ENCODE measurements around the gene DARS2. TPM values are rescaled to one million over a fixed set of nuclear protein-coding genes. Genes with fewer than 3 reads are reported as not detected.

The DARS2 gene
- total RNA-seq, 1 donor from 2014 or later, result 11.5 TPM

DNA sequence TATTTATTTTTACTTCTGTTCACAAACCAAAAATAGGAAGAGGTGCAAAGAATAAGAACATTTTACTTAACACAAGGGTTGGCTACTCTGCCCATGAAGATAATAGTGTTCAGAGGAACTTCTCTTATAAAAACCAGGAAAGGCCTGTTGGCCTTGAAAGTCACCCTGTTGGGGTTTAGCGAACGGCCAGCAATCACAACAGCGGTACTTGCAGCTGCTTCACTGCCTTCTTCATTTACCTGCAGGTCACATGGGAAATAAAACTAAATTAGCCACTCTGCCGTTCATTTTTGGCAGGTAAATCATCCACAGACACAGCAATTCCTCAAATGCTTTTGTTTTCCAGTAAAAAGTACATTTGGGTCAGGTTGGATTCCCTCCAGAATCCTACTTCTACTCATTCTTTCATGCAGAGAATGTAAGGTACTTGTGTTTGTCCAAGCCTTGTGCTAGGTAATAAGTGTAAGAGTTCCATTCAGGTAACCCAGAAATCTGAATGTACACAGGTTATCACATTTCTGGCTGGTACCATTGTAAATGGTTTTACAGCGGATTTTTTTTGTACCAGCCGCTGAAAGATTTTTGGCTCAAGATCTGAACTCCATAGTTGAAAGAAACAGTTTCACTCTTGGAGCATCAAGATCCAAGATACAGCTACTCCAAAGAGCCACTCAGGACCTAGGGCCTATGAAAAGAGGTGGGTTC lies 79.5 kb downstream of the DARS2 start:
- H3K4me3 ChIP-seq (ENCODE audit: low read length in 3 of 3), result no peak overlapping the region
- no peaks in the 10 kb centered on the region for H3K27me3 ChIP-seq (ENCODE audit: control insufficient read depth in 3 of 3, insufficient read depth in 3 of 3, low read length in 3 of 3)
- no peak overlapping the region for H3K27ac ChIP-seq (ENCODE audit: low read depth, low read length)
- no peak overlapping the region for H3K9ac ChIP-seq (ENCODE audit: low read depth in 1 of 3, low read length in 3 of 3)
- peaks cover 0 to 2% (median 0%) of the 10 kb centered on the region in 3 donors for H3K36me3 ChIP-seq (ENCODE audit: control insufficient read depth in 3 of 3, insufficient read depth in 3 of 3, low read length in 3 of 3)
- no peaks in the 10 kb centered on the region for H3K9me3 ChIP-seq (ENCODE audit: control insufficient read depth in 3 of 3, low read length in 3 of 3)
- H3K4me1 ChIP-seq (ENCODE audit: control insufficient read depth in 3 of 3, insufficient read depth in 3 of 3, low read length in 3 of 3), result no peaks in the 10 kb centered on the region

Small RNA genes within 50 kb of the gene (small RNA-seq; reads per million reads assigned to genes)
- gene RF00019, result not detected

Other genes with a start within 250 kb of the DARS2 start
- under 0.01 TPM for gene SLC9C2, start 221.6 kb upstream of the DARS2 start, total RNA-seq
- not detected for gene TEX50, start 189.3 kb upstream of the DARS2 start, total RNA-seq
- not detected for gene ANKRD45, start 154.8 kb upstream of the DARS2 start, total RNA-seq
- gene KLHL20, start 109.7 kb upstream of the DARS2 start, total RNA-seq, result 26.6 TPM
- gene CENPL, start 210 bp downstream of the DARS2 start, total RNA-seq, result 9.9 TPM
- gene GAS5, start 43.3 kb downstream of the DARS2 start, total RNA-seq, result 743 TPM
- gene ZBTB37, start 43.7 kb downstream of the DARS2 start, total RNA-seq, result 12.0 TPM
- gene SERPINC1, start 92.7 kb downstream of the DARS2 start, total RNA-seq, result not detected
- 19.8 TPM for gene RC3H1, start 197.7 kb downstream of the DARS2 start, total RNA-seq

All from skeletal muscle tissue (tissue), 5 donors.